ENCODE data around the gene FRA10AC1.

FRA10AC1 gene

GRCh38 chr10:93671042-93671441 is 31.4 kb downstream of the FRA10AC1 start:
- Histone ChIP-seq H3K9me3 (ENCODE audit: control insufficient read depth, insufficient read depth, low read length) (no peaks in the 10 kb centered on the region), H3K36me3 (ENCODE audit: control insufficient read depth, low read length) (peaks cover 52% of the 10 kb centered on the region)

GRCh38 chr10:93670372-93670771 is 32.0 kb downstream of the FRA10AC1 start:
- TF ChIP-seq EZH2phosphoT487 (IDR thresholded peaks at IDR 0.05; ENCODE audit: borderline replicate concordance, low read length) (no peak), CTCF (IDR thresholded peaks at IDR 0.05; ENCODE audit: low read depth, low read length, poor library complexity, severe bottlenecking) (no peak)
- H3K4me2 ChIP-seq (ENCODE audit: low read length): no peak overlapping the region
- H3K27me3 ChIP-seq (ENCODE audit: control insufficient read depth, low read length): no peaks in the 10 kb centered on the region
- H3K36me3 ChIP-seq (ENCODE audit: control insufficient read depth, low read length): peaks cover 48% of the 10 kb centered on the region
- H3K27ac ChIP-seq (ENCODE audit: low read depth, low read length): no peak overlapping the region
- H3F3A ChIP-seq (ENCODE audit: control insufficient read depth, insufficient read depth): no peaks in the 10 kb centered on the region
- no peaks in the 10 kb centered on the region for H4K20me1 ChIP-seq (ENCODE audit: control insufficient read depth, insufficient read depth, low read depth, low read length)
- no peaks in the 10 kb centered on the region for H3K79me2 ChIP-seq (ENCODE audit: control insufficient read depth, low read length)
- H3K9me2 ChIP-seq (replicated peaks; ENCODE audit: control insufficient read depth, low read length): no peaks in the 10 kb centered on the region
- no peaks in the 10 kb centered on the region for H3K9me3 ChIP-seq (ENCODE audit: control insufficient read depth, insufficient read depth, low read length)
- no peaks in the 10 kb centered on the region for H3K4me1 ChIP-seq (ENCODE audit: control insufficient read depth, low read length)
- no peak overlapping the region for H3K4me3 ChIP-seq (ENCODE audit: low read length)

More at GRCh38 chr10:93671042-93671441, 31.4 kb downstream of the FRA10AC1 start:
- H3K4me1 ChIP-seq (ENCODE audit: control insufficient read depth, low read length): no peaks in the 10 kb centered on the region
- H3F3A ChIP-seq (ENCODE audit: control insufficient read depth, insufficient read depth): no peaks in the 10 kb centered on the region
- no peaks in the 10 kb centered on the region for H4K20me1 ChIP-seq (ENCODE audit: control insufficient read depth, insufficient read depth, low read depth, low read length)
- no peaks in the 10 kb centered on the region for H3K9me2 ChIP-seq (replicated peaks; ENCODE audit: control insufficient read depth, low read length)
- H3K4me3 ChIP-seq (ENCODE audit: low read length): no peak overlapping the region
- H3K27ac ChIP-seq (ENCODE audit: low read depth, low read length): no peak overlapping the region
- TF ChIP-seq EZH2phosphoT487 (IDR thresholded peaks at IDR 0.05; ENCODE audit: borderline replicate concordance, low read length): no peak
- TF ChIP-seq CTCF (IDR thresholded peaks at IDR 0.05; ENCODE audit: low read depth, low read length, poor library complexity, severe bottlenecking): no peak
- no peak overlapping the region for H3K4me2 ChIP-seq (ENCODE audit: low read length)
- no peaks in the 10 kb centered on the region for H3K27me3 ChIP-seq (ENCODE audit: control insufficient read depth, low read length)
- H3K79me2 ChIP-seq (ENCODE audit: control insufficient read depth, low read length): no peaks in the 10 kb centered on the region

GRCh38 chr10:93667795-93668194 is 34.6 kb downstream of the FRA10AC1 start:
- Histone ChIP-seq H3K79me2 (ENCODE audit: control insufficient read depth, low read length) (no peaks in the 10 kb centered on the region), H3K27me3 (ENCODE audit: control insufficient read depth, low read length) (no peaks in the 10 kb centered on the region), H3K9me3 (ENCODE audit: control insufficient read depth, insufficient read depth, low read length) (no peaks in the 10 kb centered on the region), H3K4me3 (ENCODE audit: low read length) (no peak overlapping the region), H3K4me2 (ENCODE audit: low read length) (no peak overlapping the region), H3K36me3 (ENCODE audit: control insufficient read depth, low read length) (peaks cover 31% of the 10 kb centered on the region), H3F3A (ENCODE audit: control insufficient read depth, insufficient read depth) (no peaks in the 10 kb centered on the region), H3K9me2 (replicated peaks; ENCODE audit: control insufficient read depth, low read length) (no peaks in the 10 kb centered on the region), H4K20me1 (ENCODE audit: control insufficient read depth, insufficient read depth, low read depth, low read length) (no peaks in the 10 kb centered on the region), H3K27ac (ENCODE audit: low read depth, low read length) (no peak overlapping the region), H3K4me1 (ENCODE audit: control insufficient read depth, low read length) (no peaks in the 10 kb centered on the region)
- no peak for TF ChIP-seq CTCF (IDR thresholded peaks at IDR 0.05; ENCODE audit: low read depth, low read length, poor library complexity, severe bottlenecking)
- TF ChIP-seq EZH2phosphoT487 (IDR thresholded peaks at IDR 0.05; ENCODE audit: borderline replicate concordance, low read length): no peak
